Esophagus muscularis mucosa (tissue), 4 donors: ENCODE measurements around the gene FGF14. TPM values are rescaled to one million over a fixed set of nuclear protein-coding genes. Genes with fewer than 3 reads are reported as not detected.

ENCODE experiments used
- DNase-seq: peaks from one replicate; pipeline ENCODE4 v3.0.0-alpha.2; 2017; ENCODE audit errors: extremely low spot score
- H3K27ac ChIP-seq, 4 donors: fragments of 200-600 bp; sonication (generic); replicated peaks in 1 of 4; 1 replicate in 3 of 4; 2 replicates in 1 of 4; pipeline ENCODE4 v1.5.1; 2016 to 2019; ENCODE audit warnings: mild to moderate bottlenecking in 1 of 4
- H3K27me3 ChIP-seq, 4 donors: fragments of 200-600 bp; sonication (generic); one replicate each; pipeline versions ENCODE4 v1.5.1 to v1.6.0; 2016 to 2019
- H3K36me3 ChIP-seq, 4 donors: fragments of 200-600 bp; sonication (generic); one replicate each; pipeline ENCODE4 v1.5.1; 2016 to 2019
- H3K4me1 ChIP-seq, 4 donors: fragments of 200-600 bp; sonication (generic); one replicate each; pipeline ENCODE4 v1.5.1; 2016 to 2019
- H3K4me3 ChIP-seq, 4 donors: fragments of 200-600 bp; sonication (generic); 1 replicate in 2 of 4; 2 replicates in 2 of 4; pipeline ENCODE4 v1.5.1; 2016 to 2019; ENCODE audit warnings: mild to moderate bottlenecking in 4 of 4, moderate library complexity in 1 of 4
- H3K9me3 ChIP-seq, 4 donors: fragments of 200-600 bp; sonication (generic); 1 replicate in 3 of 4; 2 replicates in 1 of 4; pipeline ENCODE4 v1.5.1; 2016 to 2019
- EP300 ChIP-seq: sonication (generic); formaldehyde crosslinking; IDR thresholded peaks from one replicate; pipeline ENCODE4 v1.6.1; 2017; ENCODE audit warnings: antibody characterized with exemption
- POLR2A ChIP-seq: fragments of 450-650 bp; IDR thresholded peaks from one replicate; pipeline ENCODE4 v1.6.1; 2017; ENCODE audit warnings: antibody characterized with exemption, moderate library complexity, mild to moderate bottlenecking, low read depth
- POLR2AphosphoS5 ChIP-seq, 2 donors: sonication (generic); formaldehyde crosslinking; IDR thresholded peaks; one replicate each; pipeline ENCODE4 v1.6.1; 2017; ENCODE audit warnings: antibody characterized with exemption in 2 of 2
- WGBS: methylation state at CpG from one replicate; pipeline ENCODE4 v1.1.5; 2018; 5-methylcytosine and 5-hydroxymethylcytosine counted together
- intact Hi-C: fragments of 100-400 bp; cut with DNase I; formaldehyde crosslinking; loops from one replicate; pipeline ENCODE4 v1.15.1; 2023
- total RNA-seq, 4 donors: library from RNA; depleted of rRNA; stranded (reverse); fragments of >200 nt; gene quantifications; one replicate each; pipeline versions ENCODE4 v1.1.0 to v1.2.1, GENCODE V29; 2016
- TF ChIP-seq, protein P1 (sequence below), 3 experiments: fragments of 200-600 bp in 2 of 3; fragments of 450-650 bp in 1 of 3; sonication (generic) in 2 of 3; IDR thresholded peaks; one replicate each; pipeline ENCODE4 v1.5.1; 2017 to 2019; ENCODE audit warnings: antibody characterized with exemption in 3 of 3, mild to moderate bottlenecking in 2 of 3, moderate library complexity in 1 of 3

Gene FGF14
- total RNA-seq, 4 donors from 2014 or later: 0.33 to 2.1 (median 0.87) TPM

DNA sequence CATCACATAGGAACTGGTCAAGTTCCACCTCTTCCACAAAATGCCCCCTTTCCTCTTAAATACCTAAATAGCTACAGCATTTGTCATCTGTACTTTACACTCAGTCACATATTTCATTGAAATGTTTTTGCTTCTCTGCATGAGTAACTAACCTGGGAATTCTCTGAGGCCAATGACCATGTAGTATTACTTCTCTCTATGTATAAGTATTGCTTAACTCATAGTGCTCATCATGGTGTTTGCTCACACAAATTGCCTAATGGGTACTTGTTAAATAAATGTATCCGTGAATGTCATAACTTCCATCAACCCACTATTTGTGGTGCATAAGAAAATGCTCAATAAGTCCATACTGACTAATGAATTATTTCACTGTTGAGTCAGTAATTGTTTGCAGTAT, 115.5 kb downstream of the FGF14 start:
- 69% methylated on average over 1 of the region's 1 CpG for WGBS
- H3K27ac ChIP-seq: peak overlapping the region in 1 of 4 donors; percentile 30
- DNase-seq: no peak
- intact Hi-C loops: no loop called here
- H3K36me3 ChIP-seq: no peaks in the 10 kb centered on the region
- H3K4me1 ChIP-seq: peaks cover 0 to 14% (median 7%) of the 10 kb centered on the region in 4 donors
- TF ChIP-seq POLR2AphosphoS5 (IDR thresholded peaks at IDR 0.05) (peak in 1 of 2 donors; percentile 46), EP300 (no peak)
- TF ChIP-seq, protein P1, sequence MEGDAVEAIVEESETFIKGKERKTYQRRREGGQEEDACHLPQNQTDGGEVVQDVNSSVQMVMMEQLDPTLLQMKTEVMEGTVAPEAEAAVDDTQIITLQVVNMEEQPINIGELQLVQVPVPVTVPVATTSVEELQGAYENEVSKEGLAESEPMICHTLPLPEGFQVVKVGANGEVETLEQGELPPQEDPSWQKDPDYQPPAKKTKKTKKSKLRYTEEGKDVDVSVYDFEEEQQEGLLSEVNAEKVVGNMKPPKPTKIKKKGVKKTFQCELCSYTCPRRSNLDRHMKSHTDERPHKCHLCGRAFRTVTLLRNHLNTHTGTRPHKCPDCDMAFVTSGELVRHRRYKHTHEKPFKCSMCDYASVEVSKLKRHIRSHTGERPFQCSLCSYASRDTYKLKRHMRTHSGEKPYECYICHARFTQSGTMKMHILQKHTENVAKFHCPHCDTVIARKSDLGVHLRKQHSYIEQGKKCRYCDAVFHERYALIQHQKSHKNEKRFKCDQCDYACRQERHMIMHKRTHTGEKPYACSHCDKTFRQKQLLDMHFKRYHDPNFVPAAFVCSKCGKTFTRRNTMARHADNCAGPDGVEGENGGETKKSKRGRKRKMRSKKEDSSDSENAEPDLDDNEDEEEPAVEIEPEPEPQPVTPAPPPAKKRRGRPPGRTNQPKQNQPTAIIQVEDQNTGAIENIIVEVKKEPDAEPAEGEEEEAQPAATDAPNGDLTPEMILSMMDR (IDR thresholded peaks at IDR 0.05): no peak
- H3K4me3 ChIP-seq: no peak overlapping the region
- H3K27me3 ChIP-seq: no peaks in the 10 kb centered on the region
- no peaks in the 10 kb centered on the region for H3K9me3 ChIP-seq

GRCh38 chr13:102280366-102280765, 121.5 kb downstream of the FGF14 start:
- no peaks in the 10 kb centered on the region for H3K36me3 ChIP-seq
- H3K27me3 ChIP-seq: no peaks in the 10 kb centered on the region
- no peak for DNase-seq
- TF ChIP-seq, protein P1 (IDR thresholded peaks at IDR 0.05): no peak
- TF ChIP-seq EP300: no peak
- no peak for TF ChIP-seq POLR2A
- no peak for TF ChIP-seq POLR2AphosphoS5 (IDR thresholded peaks at IDR 0.05)
- no peaks in the 10 kb centered on the region for H3K9me3 ChIP-seq
- intact Hi-C loops: no loop called here
- no peak overlapping the region for H3K4me3 ChIP-seq
- no peak overlapping the region for H3K27ac ChIP-seq
- H3K4me1 ChIP-seq: peaks cover 0 to 34% (median 30%) of the 10 kb centered on the region in 4 donors

DNA sequence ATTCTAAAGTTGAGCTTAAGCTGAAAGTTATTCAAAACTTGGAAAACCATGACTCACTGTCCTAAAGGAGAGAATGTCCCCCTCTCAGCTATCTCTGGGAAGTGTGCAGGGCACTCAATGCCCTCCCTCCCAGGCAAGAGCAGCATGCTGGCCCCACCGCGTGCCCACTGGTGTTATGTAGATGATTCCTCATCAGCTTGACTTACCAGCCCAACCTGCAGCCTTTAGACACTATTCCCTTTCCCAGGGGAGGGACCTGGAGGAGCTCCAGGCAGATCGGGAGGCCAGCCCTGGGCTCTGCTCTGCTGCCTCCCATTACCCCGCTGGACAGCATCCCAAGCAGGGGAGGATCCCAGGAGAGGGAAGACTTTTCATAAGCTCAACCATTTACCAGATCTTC, 124.6 kb downstream of the FGF14 start:
- intact Hi-C loops: no loop called here
- 45% methylated on average over 4 of the region's 4 CpGs for WGBS
- DNase-seq: no peak
- Histone ChIP-seq H3K4me1 (peaks cover 0 to 35% (median 33%) of the 10 kb centered on the region in 4 donors), H3K4me3 (no peak overlapping the region), H3K27ac (peak overlapping the region; percentile 22 to 58 (median 40)), H3K36me3 (no peaks in the 10 kb centered on the region), H3K27me3 (no peaks in the 10 kb centered on the region), H3K9me3 (no peaks in the 10 kb centered on the region)
- TF ChIP-seq EP300: no peak

DNA sequence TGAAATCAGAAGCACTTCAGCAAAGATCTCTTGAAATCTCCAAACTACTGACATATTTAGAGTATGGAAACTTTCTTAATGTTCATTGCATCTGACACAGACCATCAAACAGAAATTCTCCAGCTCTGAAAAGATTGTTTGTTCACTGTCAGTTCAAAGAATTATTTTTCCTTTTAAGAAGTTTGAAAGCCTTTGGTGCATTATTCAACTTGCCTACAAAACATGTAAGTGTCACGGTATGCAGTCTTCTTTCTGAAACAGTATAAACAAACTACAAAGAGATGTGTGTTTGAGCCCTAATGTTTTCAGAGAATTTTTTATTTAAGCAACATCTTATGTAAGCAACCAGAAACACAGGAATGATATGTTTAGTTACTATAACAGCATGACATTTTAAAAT, 125.4 kb downstream of the FGF14 start:
- Histone ChIP-seq H3K36me3 (no peaks in the 10 kb centered on the region), H3K27me3 (no peaks in the 10 kb centered on the region), H3K4me1 (peaks cover 0 to 40% (median 33%) of the 10 kb centered on the region in 4 donors), H3K4me3 (no peak overlapping the region), H3K9me3 (no peaks in the 10 kb centered on the region), H3K27ac (peak overlapping the region in 2 of 4 donors; percentile 32 to 37)
- TF ChIP-seq, protein P1 (IDR thresholded peaks at IDR 0.05): no peak
- TF ChIP-seq POLR2AphosphoS5 (IDR thresholded peaks at IDR 0.05) (no peak), EP300 (no peak), POLR2A (no peak)
- no peak for DNase-seq
- 31% methylated on average over 1 of the region's 1 CpG for WGBS
- intact Hi-C loops: no loop called here

GRCh38 chr13:102275969-102276368, 125.9 kb downstream of the FGF14 start:
- H3K27me3 ChIP-seq: no peaks in the 10 kb centered on the region
- TF ChIP-seq EP300 (no peak), POLR2AphosphoS5 (IDR thresholded peaks at IDR 0.05) (no peak), POLR2A (no peak)
- TF ChIP-seq, protein P1 (IDR thresholded peaks at IDR 0.05): no peak
- no peaks in the 10 kb centered on the region for H3K9me3 ChIP-seq
- WGBS: 20% methylated on average over 3 of the region's 3 CpGs
- intact Hi-C loops: no loop called here
- no peak overlapping the region for H3K4me3 ChIP-seq
- H3K4me1 ChIP-seq: peaks cover 0 to 40% (median 33%) of the 10 kb centered on the region in 4 donors
- no peak for DNase-seq
- H3K27ac ChIP-seq: peak overlapping the region in 2 of 4 donors; percentile 38 to 42
- H3K36me3 ChIP-seq: no peaks in the 10 kb centered on the region
